SJCRH30 (cell line): ENCODE data around the gene GPN1. TPM values are rescaled to one million over a fixed set of nuclear protein-coding genes. Genes with fewer than 3 reads are reported as not detected.
"Not testable (repeated sequence)": the region's sequence is repeated elsewhere in the genome, so short reads cannot be mapped to it uniquely, and the experiment has no call there.

Experiments
- DNase-seq, 2 experiments: peaks; one replicate each; pipeline ENCODE4 v3.0.0-alpha.2; 2015 to 2020
- H3K27ac ChIP-seq: fragments of 250-450 bp; sonication (Bioruptor Pico); 2 replicates; pipeline ENCODE4 v1.5.1; 2020; ENCODE audit warnings: mild to moderate bottlenecking, moderate library complexity
- H3K27me3 ChIP-seq: fragments of 250-450 bp; sonication (Bioruptor Pico); 2 replicates; pipeline ENCODE4 v1.5.1; 2020; ENCODE audit warnings: mild to moderate bottlenecking, moderate library complexity
- H3K36me3 ChIP-seq: fragments of 250-450 bp; sonication (Bioruptor Pico); 2 replicates; pipeline ENCODE4 v1.5.1; 2020; ENCODE audit warnings: mild to moderate bottlenecking, moderate library complexity
- H3K4me1 ChIP-seq: fragments of 250-450 bp; sonication (Bioruptor Pico); 2 replicates; pipeline ENCODE4 v1.5.1; 2020; ENCODE audit warnings: mild to moderate bottlenecking, moderate library complexity
- H3K4me3 ChIP-seq: fragments of 250-450 bp; sonication (Bioruptor Pico); 2 replicates; pipeline ENCODE4 v1.5.1; 2020; ENCODE audit warnings: mild to moderate bottlenecking, moderate library complexity
- H3K9me3 ChIP-seq: fragments of 250-450 bp; sonication (Bioruptor Pico); replicated peaks from 2 replicates; pipeline ENCODE4 v1.5.1; 2020; ENCODE audit warnings: mild to moderate bottlenecking, moderate library complexity
- total RNA-seq: library from RNA; depleted of rRNA; stranded (reverse); fragments of >200 nt; shearing (Covaris generic); gene quantifications from 2 replicates; pipeline ENCODE4 v1.2.3, GENCODE V29; 2014; rRNA removed

GPN1 gene
- total RNA-seq, 1 experiment from 2014 or later = 78.6 TPM

DNA sequence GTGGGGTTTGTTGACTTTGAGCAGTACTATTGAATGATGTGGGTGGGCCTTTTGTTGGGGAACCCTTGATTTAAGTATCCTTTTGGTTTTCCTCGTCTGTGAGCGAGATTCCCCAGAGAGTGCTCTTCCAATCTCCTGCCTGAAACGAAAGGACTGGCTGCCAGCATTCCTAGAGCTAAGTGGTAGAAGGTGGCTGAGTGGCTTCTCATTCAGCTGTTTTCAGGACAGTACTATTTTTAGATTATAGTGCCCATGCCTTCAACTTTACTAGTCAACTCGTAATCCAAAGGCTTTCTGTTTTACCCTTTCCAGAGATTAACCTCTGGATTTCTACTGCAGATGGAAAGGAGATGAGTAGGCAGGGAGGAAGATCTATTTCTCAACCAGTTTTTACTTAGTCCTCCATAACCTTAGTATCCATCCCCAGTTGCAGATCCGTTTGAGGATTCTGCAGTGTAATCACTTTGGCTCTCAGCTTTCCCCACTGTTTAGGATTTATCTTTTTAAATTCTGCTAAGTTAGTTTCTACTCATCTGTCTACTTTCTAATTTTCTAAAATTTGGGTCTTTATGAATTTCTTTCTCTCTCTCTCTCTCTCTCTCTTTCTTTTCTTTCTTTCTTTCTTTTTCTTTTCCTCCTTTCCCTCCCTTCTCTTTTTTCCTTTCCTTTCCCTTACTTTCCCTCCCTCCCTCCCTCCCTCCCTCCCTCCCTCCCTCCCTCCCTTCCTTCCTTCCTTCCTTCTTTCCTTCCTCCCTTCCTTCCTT lies 44.1 kb downstream of the GPN1 start:
- DNase-seq = no peak
- H3K27ac ChIP-seq = no peak overlapping the region
- no peaks in the 10 kb centered on the region for H3K4me1 ChIP-seq
- H3K27me3 ChIP-seq = no peaks in the 10 kb centered on the region
- H3K36me3 ChIP-seq = peaks cover 56% of the 10 kb centered on the region
- H3K4me3 ChIP-seq = no peak overlapping the region
- no peaks in the 10 kb centered on the region for H3K9me3 ChIP-seq

DNA sequence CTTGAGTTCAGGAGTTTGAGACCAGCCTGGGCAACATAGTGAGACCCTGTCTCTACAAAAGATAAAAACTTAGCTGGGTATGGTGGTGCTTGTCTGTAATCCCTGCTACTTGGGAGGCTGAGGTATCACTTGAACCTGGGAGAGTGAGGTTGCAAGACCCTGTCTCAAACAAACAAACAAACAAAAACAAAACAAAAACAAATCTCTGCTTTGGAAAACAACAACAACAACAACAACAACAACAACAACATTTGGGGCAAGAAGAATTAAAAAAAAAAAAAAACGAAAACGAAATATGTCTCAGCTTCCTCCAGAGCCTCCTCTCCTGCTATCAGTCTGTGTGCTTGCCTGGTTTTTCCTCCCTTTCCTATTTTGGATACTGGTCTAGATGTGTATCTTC lies 51.7 kb downstream of the GPN1 start:
- H3K36me3 ChIP-seq = peaks cover 45% of the 10 kb centered on the region
- DNase-seq = no peak
- no peaks in the 10 kb centered on the region for H3K27me3 ChIP-seq
- no peaks in the 10 kb centered on the region for H3K9me3 ChIP-seq
- H3K4me1 ChIP-seq = 0 out of 2 replicates have a peak, but pooled peaks cover 2% of the 10 kb centered on the region
- no peak overlapping the region for H3K4me3 ChIP-seq
- no peak overlapping the region for H3K27ac ChIP-seq

DNA sequence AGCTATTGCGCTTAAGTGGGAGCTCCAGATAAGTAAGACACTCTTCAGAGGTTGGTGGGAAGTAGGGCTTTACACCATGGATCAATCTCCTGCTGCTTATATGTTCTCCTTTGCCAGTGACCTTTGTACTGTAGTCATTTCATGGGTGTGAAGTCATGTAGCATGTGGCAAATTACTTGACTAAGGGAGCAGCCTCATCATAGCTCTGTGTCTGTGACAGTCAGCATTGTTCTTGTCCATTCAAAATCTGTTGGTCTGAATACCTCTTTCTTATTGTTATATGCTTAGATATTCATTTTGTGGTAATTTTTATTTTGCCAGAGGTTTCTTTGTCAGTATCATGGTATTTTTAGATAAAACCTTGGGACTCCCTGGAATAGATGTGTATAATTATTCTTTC lies 53.0 kb downstream of the GPN1 start:
- Histone ChIP-seq H3K27ac (peak overlapping the region; percentile 40), H3K27me3 (no peaks in the 10 kb centered on the region), H3K36me3 (peaks cover 45% of the 10 kb centered on the region), H3K9me3 (no peaks in the 10 kb centered on the region), H3K4me1 (0 out of 2 replicates have a peak, but pooled peaks cover 2% of the 10 kb centered on the region), H3K4me3 (no peak overlapping the region)
- no peak for DNase-seq

DNA sequence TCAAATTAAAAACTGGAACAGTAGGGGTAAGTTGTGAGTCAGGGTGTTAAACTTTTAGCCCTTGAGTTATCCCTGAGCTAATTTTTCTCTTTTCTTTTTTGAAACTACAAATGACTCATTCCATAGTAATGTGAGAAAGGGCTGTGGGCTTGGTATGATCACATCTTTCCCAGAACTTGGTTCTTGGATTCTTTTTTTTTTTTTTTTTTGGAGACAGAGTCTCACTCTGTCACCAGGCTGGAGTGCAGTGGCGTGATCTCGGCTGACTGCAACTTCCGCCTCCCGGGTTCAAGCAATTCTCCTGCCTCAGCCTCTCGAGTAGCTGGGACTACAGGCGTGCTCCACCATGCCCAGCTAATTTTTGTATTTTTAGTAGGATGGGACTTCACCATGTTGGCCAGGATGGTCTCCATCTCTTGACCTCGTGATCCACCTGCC lies 53.5 kb downstream of the GPN1 start:
- not testable (repeated sequence) for H3K4me1 ChIP-seq, DNase-seq, H3K9me3 ChIP-seq, H3K27me3 ChIP-seq, H3K4me3 ChIP-seq
- peak overlapping the region; percentile 40 for H3K27ac ChIP-seq
- H3K36me3 ChIP-seq = peaks cover 40% of the 10 kb centered on the region

DNA sequence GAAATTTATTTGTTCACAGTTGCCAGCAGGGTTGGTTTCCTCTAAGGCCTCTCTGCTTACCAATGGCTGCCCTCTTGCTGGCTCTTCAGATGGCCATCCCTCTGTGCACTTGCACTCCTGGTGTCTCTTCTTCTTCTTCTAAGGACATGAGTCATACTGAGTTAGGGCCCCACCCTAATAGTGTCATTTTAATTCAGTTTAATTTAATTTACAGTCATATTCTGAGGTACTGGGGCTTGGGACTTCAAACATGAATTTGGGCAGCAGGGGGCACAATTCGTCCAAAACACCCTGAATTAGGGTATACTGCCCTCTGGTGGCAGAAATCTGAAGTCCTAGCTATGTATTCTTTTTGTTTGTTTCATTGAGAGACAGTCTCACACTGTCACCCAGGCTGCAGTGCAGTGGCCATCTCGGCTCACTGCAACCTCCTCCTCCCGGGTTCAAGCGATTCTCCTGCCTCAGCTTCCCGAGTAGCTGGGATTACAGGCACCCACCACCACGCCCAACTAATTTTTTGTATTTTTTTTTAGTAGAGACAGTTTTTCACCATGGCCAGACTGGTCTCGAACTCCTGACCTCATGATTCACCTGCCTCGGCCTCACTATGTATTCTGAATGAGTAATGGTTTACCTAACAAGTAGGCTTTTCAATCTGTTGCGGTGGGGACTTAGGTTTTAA lies 54.7 kb downstream of the GPN1 start:
- H3K4me1 ChIP-seq = 0 out of 2 replicates have a peak, but pooled peaks cover 2% of the 10 kb centered on the region
- H3K27ac ChIP-seq = no peak overlapping the region
- no peaks in the 10 kb centered on the region for H3K9me3 ChIP-seq
- peak; percentile 92 to 99 for DNase-seq
- H3K27me3 ChIP-seq = no peaks in the 10 kb centered on the region
- H3K4me3 ChIP-seq = no peak overlapping the region
- peaks cover 40% of the 10 kb centered on the region for H3K36me3 ChIP-seq

DNA sequence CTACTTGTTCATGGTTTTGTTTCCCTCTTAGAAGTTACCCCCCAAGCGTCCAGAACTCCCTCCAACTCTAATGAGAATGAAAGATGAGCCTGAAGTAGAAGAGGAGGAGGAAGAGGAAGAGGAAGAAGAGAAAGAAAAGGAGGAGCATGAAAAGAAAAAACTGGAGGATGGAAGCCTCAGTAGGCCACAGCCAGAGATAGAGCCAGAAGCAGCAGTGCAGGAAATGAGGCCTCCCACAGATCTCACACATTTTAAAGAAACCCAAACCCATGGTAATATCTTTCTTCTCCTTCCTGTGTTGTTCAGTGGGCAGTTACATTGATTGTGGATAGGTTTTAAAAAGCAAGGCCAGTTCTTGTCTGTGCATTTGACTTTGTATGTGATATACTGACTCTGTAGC lies 56.2 kb downstream of the GPN1 start:
- H3K36me3 ChIP-seq = peaks cover 45% of the 10 kb centered on the region

DNA sequence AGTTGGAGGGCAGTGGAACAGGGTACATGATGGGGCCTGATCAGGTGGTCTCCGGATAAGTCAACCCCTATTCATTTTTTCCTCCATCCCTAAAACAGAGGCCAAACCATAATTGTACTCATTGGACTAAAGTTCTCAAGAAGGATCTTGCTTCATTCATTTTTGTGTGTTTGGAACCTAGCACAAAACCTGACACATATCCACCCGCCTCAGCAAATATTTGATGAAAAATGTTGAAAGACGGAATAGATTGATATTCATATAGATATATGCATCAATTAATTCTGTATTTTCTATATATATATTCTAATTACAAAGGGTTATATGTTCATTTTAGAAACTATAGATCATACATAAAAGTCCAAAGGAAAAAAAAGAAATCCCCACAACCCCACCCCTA lies 56.7 kb downstream of the GPN1 start:
- peaks cover 8% of the 10 kb centered on the region for H3K4me1 ChIP-seq
- H3K36me3 ChIP-seq = peaks cover 47% of the 10 kb centered on the region
- H3K4me3 ChIP-seq = no peak overlapping the region
- H3K9me3 ChIP-seq = no peaks in the 10 kb centered on the region
- no peak for DNase-seq
- no peaks in the 10 kb centered on the region for H3K27me3 ChIP-seq
- no peak overlapping the region for H3K27ac ChIP-seq

More for the DNA sequence above, 56.2 kb downstream of the GPN1 start:
- H3K4me3 ChIP-seq, H3K27ac ChIP-seq, DNase-seq, H3K4me1 ChIP-seq, H3K9me3 ChIP-seq, H3K27me3 ChIP-seq: not testable (repeated sequence)

DNA sequence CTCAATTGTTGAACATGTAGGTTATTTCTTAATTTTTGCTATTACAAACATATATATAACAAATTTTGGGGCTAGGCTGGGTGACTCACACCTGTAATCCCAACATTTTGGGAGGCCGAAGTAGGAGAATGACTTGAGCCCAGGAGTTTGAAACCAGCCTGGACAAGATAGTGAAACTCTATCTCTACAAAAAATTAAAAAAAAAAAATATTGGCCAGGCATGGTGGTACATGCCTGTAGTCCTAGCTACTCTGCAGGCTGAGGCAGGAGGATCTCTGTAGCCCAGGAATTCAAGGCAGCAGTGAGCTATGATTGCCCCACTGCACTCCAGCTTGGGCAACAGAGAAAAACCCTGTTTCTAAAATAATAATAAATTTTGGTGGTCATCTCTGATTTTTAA lies 58.4 kb downstream of the GPN1 start:
- H3K36me3 ChIP-seq = peaks cover 52% of the 10 kb centered on the region

DNA sequence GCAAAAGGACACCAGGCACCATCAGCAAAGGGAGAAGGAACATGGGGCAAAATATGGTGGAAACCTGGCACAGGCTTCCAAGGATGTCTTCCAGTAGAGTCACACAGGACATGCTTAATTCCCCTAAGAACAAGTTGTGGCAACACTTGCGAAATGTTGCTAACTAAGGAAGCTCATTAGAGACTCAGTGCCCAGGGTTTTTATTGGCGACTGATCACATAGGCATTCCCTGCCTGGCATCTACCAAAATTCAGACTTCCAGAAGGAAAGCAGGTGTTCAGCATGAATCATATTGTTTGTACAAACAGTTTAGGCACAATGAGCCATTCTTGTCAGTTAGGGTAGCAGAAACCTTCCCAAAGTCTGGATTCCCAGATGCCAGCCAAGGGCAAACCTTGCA lies 60.6 kb downstream of the GPN1 start:
- H3K27ac ChIP-seq = no peak overlapping the region
- H3K4me3 ChIP-seq = no peak overlapping the region
- H3K36me3 ChIP-seq = peaks cover 56% of the 10 kb centered on the region
- no peaks in the 10 kb centered on the region for H3K9me3 ChIP-seq
- peaks cover 6% of the 10 kb centered on the region for H3K4me1 ChIP-seq
- no peak for DNase-seq
- H3K27me3 ChIP-seq = no peaks in the 10 kb centered on the region

More for the DNA sequence above, 58.4 kb downstream of the GPN1 start:
- Histone ChIP-seq H3K4me1 (peaks cover 8% of the 10 kb centered on the region), H3K27ac (no peak overlapping the region), H3K4me3 (no peak overlapping the region), H3K9me3 (no peaks in the 10 kb centered on the region), H3K27me3 (no peaks in the 10 kb centered on the region)
- DNase-seq = no peak

DNA sequence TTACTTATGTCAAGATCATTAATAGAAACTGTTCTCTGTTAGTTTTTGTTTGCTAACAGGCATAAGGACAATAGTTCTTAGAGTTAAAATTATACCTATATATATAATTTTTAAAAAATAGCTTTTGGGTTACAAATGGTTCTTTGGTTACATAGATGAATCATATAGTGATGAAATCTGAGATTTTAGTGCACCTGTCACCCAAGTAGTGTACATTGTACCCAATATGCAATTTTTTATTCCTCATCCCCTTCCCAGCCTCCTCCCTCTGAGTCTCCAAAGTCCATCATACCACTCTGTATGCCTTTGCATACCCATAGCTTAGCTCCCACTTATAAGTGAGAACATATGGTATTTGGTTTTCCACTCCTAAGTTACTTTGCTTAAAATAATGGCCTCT lies 61.2 kb downstream of the GPN1 start:
- no peaks in the 10 kb centered on the region for H3K9me3 ChIP-seq
- H3K27me3 ChIP-seq = no peaks in the 10 kb centered on the region
- no peak overlapping the region for H3K27ac ChIP-seq
- peaks cover 56% of the 10 kb centered on the region for H3K36me3 ChIP-seq
- peaks cover 6% of the 10 kb centered on the region for H3K4me1 ChIP-seq
- DNase-seq = no peak
- H3K4me3 ChIP-seq = no peak overlapping the region

DNA sequence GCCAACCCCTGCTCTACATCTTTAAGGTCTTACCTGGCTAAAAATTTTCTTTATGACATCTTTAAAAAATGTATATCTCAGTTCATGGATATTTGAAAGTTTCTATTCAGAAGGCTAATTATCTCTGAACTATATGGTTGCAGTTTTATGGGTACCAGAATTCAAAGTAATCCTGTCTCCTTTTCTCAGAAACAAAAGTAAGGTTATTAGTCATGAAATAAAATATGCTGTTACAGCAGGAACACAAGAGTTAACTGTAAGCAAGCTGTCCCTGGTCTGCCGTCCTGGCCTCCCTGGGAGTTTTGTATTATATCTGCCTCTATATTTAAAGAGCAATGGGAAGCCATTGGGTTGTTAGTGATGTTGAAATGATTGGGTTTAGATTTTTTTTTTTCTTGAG lies 68.8 kb downstream of the GPN1 start:
- no peaks in the 10 kb centered on the region for H3K9me3 ChIP-seq
- H3K4me3 ChIP-seq = no peak overlapping the region
- no peak for DNase-seq
- H3K27me3 ChIP-seq = no peaks in the 10 kb centered on the region
- H3K36me3 ChIP-seq = peaks cover 23% of the 10 kb centered on the region
- H3K27ac ChIP-seq = no peak overlapping the region
- peaks cover 15% of the 10 kb centered on the region for H3K4me1 ChIP-seq

Other genes starting within 250 kb of the GPN1 start
- 13.8 and 14.2 TPM in 2 replicates for gene ZNF513, start 248.3 kb upstream of the GPN1 start, total RNA-seq
- gene PPM1G, start 219.5 kb upstream of the GPN1 start, total RNA-seq = 160 and 163 TPM in 2 replicates
- gene NRBP1, start 200.4 kb upstream of the GPN1 start, total RNA-seq = 153 and 156 TPM in 2 replicates
- gene KRTCAP3, start 186.7 kb upstream of the GPN1 start, total RNA-seq = 0.24 and 1.2 TPM in 2 replicates
- 8.8 and 11.3 TPM in 2 replicates for gene IFT172, start 139.3 kb upstream of the GPN1 start, total RNA-seq
- gene FNDC4, start 133.8 kb upstream of the GPN1 start, total RNA-seq = 0.91 and 1.3 TPM in 2 replicates
- not detected in 2 replicates for gene GCKR, start 132.2 kb upstream of the GPN1 start, total RNA-seq
- 83.4 and 87.8 TPM in 2 replicates for gene ZNF512, start 46.0 kb upstream of the GPN1 start, total RNA-seq
- gene CCDC121, start within 50 bp of the GPN1 start, total RNA-seq = 6.6 and 8.4 TPM in 2 replicates
- 48.5 and 51.2 TPM in 2 replicates for gene SUPT7L, start 34.6 kb downstream of the GPN1 start, total RNA-seq
- 36.0 and 41.6 TPM in 2 replicates for gene SLC4A1AP, start 34.8 kb downstream of the GPN1 start, total RNA-seq
- gene MRPL33, start 142.7 kb downstream of the GPN1 start, total RNA-seq = 180 and 212 TPM in 2 replicates